EL (cell line): Measurements from ENCODE around the gene DCDC1.

Experiments used
- DNase-seq: peaks from one replicate; pipeline ENCODE4 v3.0.0-alpha.2; 2016

DCDC1 gene

DNA sequence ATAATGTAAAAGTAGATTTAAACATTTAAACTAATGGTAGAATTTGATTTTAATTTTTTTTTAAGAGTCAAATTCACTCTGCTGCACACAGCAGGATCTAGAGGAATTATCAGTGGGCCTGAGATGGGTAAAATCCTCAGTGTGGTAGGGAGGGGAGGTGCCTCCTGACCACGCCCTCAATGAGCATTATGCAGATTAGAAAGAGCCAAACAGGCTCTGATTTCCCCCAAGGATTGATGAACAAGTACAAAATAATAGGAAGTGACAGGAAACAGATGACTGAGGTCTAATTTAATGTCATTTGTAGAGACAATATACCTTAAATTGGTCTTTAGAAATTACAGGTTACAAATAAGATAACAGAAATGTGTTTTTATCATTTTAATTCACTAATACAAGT lies 155.2 kb downstream of the DCDC1 start:
- DNase-seq = no peak

DNA sequence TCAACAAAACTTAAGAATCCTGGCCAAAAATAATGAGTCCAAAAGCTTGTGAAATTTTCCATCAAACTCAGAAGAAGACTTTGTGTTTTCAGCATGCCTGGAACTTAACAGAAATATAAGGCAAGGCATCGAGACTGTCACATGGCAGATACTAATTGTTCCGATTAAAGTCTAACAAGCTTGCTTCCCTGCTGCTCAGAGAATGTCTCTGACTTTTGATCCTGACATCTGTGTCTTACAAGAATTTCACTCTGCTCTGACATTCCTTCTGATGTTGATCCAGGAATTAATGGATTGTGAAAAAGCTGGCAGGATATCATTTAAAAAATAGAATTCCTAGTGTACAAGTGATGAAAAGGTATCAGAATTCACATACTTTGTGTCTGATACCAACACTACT lies 170.2 kb downstream of the DCDC1 start:
- no peak for DNase-seq

DNA sequence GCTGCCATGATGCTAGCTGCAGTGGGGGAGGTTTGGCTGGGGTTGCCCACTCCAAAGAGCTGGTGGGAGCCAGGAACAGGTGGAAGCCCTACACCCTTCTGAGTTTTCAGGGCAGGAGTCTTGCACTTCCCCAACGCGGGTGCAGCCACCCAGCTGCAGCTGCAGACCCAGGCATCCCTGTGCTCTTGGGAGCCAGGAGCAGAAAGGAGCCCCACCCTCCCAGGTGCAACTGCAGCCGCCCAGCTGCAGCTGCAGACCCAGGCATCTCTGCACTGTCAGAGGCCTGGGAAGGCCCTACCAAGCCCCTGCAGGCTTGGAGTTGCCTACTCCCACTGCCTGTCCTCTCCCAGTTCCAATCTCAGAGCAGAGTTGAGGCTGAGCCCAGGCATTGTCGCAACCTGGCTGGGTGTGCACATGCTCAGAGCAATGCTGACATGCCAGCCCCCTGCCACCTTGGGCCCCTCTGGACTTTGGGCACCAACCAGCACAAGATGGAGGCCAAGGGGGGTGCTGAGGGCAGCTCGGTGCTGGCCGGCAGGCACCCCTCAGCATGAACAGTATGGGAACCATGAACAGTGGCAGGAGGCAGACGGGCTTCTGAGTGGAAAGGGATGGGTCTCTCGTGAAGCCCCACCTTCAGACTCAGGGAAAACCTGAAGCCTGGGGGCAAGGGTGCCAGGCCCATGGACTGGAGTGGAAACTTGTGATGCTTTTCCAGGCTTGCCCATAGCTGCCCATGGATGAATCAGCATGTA lies 195.4 kb downstream of the DCDC1 start:
- DNase-seq = no peak

DNA sequence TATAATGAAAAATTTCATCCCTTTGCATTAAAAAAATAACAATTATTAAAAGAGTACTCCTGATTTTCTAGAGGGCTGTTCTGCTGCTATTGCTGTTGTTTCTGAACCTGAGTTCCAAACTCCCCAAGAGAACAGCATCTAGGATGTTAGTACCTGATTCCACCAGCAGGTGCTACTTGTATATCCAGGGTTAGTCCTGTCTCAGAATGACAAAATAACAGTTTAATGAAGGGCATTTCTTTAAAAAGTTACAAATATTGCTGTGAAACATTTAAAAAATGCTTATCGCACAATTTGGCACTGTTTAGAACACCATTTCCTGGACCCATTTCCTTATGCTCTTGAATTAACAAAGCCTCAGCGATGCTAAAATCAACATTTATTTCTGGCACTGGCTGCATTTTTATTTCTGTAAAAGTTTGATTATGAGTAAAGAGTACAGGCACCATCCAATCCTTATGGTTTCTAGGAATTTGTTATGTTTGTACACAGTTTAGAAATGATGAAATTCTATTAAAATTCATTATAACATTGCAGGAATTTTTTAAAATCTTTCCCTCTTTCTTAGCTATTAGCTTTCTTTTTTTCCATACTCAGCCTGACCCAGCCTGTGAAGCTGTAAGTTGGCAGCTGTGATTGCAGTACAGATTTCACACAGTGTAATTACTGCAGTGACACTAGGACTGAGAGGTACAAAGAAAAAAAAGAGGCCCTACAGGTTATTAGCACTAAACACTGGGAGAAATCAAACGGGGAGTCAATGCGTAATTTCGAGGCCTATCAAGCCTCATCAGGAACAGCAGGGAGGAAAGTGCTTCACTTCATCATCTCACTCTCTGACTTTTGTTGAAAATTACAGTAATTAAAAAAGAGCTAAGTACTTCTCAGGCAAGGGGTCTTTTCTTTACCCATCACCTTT lies 208.8 kb downstream of the DCDC1 start:
- no peak for DNase-seq

DNA sequence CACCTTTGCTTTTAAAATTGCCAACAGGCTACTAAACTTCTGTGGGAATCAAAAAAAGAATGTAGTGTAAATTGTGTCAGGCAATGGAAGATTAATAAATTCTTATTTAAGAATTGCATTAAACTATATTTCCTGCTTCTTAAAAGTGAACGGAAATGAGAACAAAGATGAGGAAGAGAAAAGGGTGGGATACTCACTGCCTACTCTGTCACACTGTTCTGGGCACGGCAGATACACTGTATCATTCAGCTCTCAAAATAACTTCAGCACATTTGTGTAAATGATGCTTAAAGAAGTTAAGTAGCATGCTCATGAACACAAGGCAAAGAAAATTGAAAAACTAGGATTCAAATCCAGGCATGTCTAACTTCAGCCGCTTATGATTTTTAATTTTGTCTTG lies 218.7 kb downstream of the DCDC1 start:
- DNase-seq = no peak

DNA sequence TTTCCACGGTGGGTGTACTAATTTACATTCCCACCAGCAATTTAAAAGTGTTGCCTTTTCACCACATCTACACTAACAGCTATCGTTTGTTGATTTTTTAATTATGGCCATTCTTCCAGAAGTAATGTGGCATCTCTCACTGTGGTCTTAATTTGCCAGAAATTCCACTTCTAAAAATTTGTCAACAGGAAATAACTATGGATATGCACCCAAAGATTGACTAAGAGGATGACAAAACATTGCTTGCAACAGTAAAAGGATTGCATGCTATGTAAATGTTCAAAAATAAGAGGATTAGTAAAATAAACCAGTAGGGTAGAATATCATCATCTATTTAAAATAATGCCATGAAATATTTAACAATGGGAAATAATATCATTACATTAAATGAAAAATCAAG lies 219.5 kb downstream of the DCDC1 start:
- DNase-seq = no peak

DNA sequence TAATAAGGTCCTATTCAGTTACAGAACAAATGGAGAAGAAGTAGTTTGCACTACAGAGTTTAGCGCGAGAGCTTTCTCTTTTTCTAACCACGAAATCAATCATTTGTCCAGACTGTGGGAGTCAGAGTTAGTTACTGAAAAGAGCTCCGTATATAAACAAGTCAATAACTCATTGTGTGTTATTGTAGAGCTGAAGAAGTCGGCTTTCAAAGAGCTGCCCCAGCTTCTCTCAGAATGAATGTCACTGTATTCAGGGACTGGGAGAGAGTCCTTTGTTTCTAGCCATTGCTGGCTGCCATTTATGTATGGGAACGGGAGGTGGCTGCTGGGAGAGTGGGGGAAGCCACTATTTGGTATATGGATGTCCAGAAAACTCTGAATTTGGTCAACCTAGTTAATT lies 227.8 kb downstream of the DCDC1 start:
- no peak for DNase-seq

DNA sequence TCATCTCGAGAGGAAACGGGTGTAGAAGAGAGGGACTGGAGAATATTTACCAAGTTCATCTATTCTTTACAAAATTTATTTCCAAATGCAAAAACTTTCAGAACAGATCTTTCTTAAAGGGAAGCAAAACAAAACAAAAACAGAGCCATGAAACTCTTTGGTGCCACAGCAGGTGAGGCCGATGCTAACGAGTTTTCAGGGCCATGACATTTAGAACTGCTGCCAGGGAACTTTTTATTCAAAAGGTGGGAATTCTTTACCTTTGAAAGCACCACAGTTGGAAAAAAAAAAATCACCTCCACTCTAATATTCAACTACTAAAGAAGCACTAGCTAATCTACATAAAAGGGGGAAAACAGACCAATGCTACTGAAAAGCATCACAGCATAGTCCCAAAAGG lies 230.1 kb downstream of the DCDC1 start:
- DNase-seq = no peak

DNA sequence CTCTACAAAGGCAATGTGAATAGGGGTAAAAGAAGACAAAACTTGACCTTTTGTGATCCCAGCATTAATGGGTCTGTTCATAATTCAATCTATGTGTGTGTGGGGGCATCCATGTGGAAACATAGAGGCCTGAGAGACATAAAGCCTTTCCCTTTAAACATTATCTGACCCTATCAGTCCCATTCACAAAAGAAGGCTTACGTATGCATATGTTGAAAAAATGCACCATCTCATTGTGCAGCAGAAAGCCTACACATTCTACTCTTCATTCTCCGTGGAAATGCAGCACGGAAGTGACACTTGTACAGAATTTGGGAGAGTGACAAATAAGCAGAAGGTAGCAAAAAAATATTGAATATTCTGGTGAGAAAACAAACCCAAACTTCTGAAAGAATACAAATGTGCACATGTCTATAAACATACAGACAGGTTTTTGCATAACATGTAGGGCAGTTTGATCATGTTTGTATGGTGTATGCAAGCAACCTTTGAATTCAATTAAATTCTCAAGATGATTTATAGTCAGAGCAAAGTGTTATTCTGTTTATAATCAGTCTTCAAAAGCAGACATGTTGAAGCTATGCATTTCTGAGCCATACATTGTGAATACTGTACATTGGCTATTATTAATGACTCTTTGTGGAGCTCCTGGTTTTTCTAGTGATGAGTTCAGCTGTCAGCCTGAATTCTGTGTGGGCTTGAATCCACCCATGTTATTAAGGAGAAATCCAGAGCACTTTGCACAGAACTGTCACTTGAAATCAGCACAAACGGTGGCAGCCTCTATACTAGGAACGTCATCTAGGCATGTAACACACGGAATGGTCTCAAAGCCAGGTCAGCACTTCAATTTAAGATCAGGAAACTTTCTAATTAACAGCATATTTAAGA lies 236.8 kb downstream of the DCDC1 start:
- no peak for DNase-seq

DNA sequence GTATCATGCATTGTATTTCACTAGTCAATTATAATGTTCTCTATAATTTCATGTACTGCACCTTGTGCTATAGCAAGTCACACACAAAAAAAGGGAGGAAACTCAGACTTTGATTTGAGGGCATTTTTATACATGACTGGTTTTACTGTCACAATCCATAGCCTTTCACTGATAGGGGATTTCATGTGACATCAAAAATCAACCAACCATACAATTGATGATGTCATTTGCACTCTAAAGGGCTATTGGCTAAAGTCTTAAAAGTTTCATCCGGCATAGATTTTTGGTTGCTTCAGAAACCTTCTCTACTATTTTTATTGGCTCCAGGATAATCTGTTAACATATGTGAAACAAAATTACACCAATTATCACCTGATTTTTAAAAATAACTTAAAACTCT lies 237.8 kb downstream of the DCDC1 start:
- no peak for DNase-seq

DNA sequence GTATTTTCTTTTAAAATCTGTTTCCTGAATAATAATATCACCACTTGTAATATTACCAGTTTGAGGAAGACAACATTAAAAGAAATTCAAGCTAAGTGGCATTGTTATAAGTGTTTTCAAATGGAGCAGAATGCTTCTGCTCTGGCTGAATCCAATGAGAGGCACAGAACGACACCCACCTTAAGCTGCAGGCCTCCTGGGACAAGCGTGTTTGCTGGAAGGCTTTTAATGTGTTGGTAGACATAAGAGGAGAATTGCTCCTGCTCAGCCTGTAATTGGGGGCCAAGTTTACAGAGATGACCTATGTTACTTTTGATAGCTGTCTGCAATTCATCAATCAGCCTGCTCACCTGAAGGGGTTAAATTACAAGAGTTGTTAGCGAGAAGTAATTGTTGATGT lies 242.2 kb downstream of the DCDC1 start:
- no peak for DNase-seq

DNA sequence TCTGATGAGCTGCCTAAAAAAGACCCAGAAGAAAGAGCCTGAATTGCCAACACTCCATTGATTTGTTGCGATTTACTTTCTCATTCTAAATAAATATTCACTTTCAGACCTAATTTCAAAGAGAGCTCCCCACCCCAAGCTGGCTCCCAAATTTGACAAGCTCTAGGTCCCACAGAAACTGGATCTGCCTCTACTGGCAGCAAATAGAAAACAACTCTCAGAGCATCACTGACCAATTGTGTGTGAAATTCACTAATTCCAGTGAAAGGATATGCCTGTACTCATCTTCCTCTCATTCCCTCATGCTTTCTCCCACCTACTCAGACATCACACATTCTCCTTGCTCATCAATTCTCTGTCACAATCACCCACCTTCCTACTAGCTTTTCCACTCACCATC lies 249.1 kb downstream of the DCDC1 start:
- DNase-seq = no peak

DNA sequence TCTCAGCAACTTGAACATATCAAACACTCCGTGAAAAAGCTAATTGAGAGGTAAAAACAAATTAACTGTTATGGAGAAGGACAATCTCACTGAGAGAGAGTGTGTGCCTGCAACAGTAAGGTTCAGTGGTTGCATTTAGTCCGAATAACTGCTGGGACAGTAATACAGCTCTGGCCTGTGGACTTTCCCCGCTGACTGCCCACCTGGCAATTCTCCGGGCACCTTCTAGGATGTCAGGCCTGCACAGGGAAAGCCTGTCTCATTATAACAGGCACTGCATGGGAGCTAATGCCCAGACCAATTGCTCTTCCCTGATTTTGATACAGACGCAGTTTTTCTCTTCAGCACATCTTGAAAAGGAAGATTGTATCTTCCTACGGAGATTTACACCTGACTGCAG lies 251.0 kb downstream of the DCDC1 start:
- DNase-seq = no peak

DNA sequence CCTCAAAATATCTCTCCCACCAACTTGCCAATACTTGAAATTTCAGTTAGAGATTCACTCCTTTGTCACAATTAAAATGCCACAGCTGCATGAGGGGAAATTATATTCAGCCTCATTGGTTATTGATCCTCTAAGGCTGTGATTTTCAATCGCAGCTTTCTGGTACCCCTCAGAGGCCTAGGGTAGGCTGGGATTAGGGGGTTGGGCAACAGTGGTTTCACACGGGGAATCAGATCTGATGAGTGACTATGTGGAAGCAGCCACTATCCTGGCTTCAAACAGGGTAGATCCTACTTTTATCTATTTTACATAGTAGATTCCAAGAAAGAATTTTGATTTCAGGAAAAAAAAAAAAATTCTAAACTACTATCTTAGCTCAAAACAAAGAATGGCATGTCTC lies 252.5 kb downstream of the DCDC1 start:
- no peak for DNase-seq

DNA sequence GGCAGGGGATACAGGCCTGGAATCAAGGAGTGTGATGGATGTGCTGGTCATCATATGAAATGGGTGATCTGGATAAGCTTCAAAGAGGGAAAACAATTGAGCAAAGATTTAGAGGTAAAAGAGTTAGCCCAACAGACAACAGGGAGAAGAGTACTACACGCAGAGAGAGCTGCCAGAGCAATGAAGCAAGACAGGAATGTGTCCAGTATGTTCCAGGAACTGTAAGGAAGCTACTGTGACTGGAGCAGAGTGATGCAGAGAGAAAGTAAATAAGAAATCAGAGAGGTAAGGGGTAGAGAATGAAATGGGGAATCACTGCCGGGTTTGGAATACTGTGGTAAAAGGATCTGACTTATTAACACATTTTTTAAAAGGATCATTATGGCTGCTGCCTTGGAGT lies 255.1 kb downstream of the DCDC1 start:
- DNase-seq = no peak

DNA sequence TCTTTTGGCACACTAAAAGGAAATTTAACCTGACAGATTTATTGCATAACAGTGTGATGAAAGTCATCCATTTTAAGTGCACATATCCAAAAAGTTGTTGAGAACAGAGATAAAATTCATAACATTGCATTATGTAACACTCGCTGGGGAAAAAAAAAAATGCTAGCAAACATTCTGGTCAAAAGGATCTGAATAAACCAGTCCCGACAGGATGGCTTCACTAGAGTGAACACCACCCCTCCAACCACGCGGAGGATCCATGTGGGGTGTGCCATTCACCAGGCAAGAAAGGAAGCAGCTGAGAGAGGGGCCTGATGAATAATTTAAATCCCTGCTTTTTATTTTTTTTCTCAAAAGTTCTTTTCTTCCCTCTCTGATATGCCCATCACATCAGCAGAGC lies 258.7 kb downstream of the DCDC1 start:
- no peak for DNase-seq

DNA sequence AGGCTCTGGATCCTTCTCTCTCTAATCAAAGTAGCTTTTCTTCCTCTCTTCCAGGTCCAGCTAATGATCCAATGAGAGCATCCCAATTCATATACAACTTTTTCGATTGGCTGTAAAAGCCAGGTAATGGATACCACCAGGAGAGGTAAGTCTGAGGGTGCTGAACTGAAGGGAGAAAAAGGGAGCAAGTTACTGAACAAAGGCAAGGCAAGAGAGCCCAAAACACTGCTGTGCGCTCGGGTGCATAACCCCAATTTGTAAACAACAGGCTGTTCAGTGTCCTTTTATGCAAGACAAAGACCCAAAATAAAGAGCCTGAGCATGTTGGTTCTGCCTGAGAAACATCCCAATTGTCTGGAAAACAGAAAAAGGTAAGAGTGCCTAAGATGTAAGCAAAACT lies 260.1 kb downstream of the DCDC1 start:
- DNase-seq = no peak

DNA sequence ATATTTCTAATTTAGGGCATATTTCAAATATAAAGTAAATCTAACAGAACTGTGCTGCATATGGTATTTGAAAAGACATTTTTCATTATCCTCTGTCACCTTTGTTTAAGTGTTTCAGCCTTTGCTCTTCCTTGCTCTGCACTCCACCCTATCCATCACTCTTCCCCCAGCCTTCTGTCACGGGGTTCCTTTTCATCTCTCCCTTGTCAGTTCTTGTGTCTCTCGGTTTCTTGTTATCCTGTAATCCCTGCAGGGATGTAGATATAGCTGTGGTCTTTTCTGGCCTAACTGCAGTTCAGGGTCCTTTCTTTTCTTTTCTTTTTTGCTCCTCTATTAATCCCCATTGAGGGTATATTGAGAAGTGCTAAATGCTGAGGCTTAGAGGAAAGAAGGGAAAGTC lies 261.9 kb downstream of the DCDC1 start:
- no peak for DNase-seq

DNA sequence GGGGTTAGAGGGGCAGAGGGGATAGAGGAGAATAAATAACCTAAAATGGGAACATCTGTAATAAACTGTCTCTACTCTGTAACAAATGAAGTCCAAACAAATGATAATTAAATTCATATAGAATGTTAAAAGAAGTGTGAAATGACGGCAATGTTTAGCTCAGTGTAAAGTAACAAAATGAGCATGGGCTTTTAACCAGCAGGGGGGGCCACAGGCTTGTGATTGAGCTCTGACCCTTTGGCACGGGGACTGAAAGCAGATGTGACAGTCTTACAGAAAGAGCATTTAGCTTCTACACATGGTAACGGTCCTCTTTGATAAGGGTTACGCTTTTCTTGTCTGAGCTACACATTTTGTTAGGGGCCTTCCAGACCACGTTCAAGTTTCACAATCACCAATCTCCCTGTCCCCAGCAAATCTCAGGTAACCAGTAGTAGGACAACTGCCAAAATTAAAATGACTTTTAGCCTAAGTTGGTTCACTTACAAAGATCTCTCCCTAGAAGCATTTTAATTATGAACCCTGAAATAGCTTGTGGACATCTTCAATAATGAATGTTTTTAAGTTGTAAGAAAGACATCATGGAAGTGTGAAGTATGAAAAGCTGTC lies 262.5 kb downstream of the DCDC1 start:
- peak; percentile 38 for DNase-seq

DNA sequence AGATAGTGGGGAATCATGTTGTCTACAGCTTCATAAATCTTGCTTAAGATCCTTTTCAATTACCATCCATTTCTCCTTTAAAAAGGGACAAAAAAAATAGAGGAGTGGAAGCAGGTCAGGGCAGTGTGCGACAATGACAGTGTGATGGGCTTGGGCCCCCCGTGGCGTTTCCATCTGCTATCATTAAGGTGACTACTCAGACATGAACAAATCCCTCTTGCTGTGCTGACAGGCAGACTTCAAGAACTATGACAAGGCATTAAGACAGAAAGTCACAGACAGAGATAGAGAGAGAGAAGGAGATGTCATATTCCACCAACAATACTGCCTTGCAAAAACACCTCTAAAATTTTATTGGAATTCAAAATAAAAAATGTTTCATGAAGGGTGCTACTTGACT lies 263.2 kb downstream of the DCDC1 start:
- no peak for DNase-seq

DNA sequence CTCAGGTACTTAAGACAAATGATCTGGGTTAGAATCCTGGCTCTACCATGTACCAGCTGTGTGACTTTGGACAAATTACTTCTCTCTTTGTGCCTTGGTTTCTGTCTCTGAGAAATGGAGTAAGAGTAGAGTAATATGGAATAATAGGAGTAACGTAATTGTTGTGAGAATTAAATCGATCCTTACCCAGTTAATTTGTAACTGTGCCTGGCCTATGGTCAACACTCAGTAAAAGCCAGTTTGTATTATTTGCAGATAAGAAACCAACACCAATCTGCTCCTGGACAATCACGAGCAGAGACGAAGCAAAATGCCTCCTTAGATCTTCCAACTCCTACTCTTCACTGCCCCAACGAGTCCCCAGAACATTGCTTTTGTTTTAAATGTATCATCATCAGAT lies 266.7 kb downstream of the DCDC1 start:
- DNase-seq = no peak

DNA sequence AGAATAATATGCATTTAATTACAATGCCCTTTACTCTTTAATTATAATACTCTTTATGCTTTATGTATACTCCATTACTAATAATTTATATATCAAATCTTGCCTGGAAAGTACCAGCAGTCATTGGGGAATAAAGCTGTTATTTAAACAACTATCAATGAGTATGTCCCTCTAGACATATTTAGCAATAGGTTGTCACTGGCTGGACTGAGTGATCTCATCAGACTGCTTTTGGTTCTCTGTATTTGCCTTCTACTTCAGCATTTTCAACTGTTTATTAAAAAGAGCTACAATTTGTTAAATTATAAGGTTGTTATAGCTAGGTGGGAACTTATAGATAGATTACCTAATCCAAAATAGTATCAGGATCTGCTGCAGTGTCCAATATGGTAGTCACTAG lies 267.2 kb downstream of the DCDC1 start:
- no peak for DNase-seq
